H9 (cell line): Measurements from ENCODE around the gene GPR107. TPM values are rescaled to one million over a fixed set of nuclear protein-coding genes. Genes with fewer than 3 reads are reported as not detected.

ENCODE experiments used
- DNase-seq: peaks from one replicate; pipeline ENCODE4 v3.0.0-alpha.2; 2017
- H2AFZ ChIP-seq: one replicate; pipeline ENCODE4 v1.6.1; 2013; ENCODE audit warnings: mild to moderate bottlenecking, low read length, control low read depth, moderate library complexity
- H2AK5ac ChIP-seq: 2 replicates; pipeline ENCODE4 v1.6.1; 2013; ENCODE audit warnings: low read length, control low read depth, mixed read lengths; ENCODE audit not compliant: insufficient read length
- H2BK120ac ChIP-seq: one replicate; pipeline ENCODE4 v1.6.1; 2013; ENCODE audit warnings: low read depth, mild to moderate bottlenecking, low read length, control low read depth, inconsistent platforms; ENCODE audit not compliant: poor library complexity, severe bottlenecking
- H2BK12ac ChIP-seq: 2 replicates; pipeline ENCODE4 v1.6.1; 2013; ENCODE audit warnings: low read length, control low read depth, mixed read lengths, low read depth; ENCODE audit not compliant: insufficient read length
- H2BK15ac ChIP-seq: 2 replicates; pipeline ENCODE4 v1.6.1; 2013; ENCODE audit warnings: low read depth, low read length, control low read depth
- H2BK20ac ChIP-seq: one replicate; pipeline ENCODE4 v1.6.1; 2013; ENCODE audit warnings: low read depth, mild to moderate bottlenecking, low read length, control low read depth, inconsistent platforms; ENCODE audit not compliant: poor library complexity, severe bottlenecking
- H2BK5ac ChIP-seq: 2 replicates; pipeline ENCODE4 v1.6.1; 2013; ENCODE audit warnings: low read length, control low read depth, mixed read lengths; ENCODE audit not compliant: insufficient read length
- H3K14ac ChIP-seq: 2 replicates; pipeline ENCODE4 v1.6.1; 2013; ENCODE audit warnings: low read length, control low read depth; ENCODE audit not compliant: insufficient read depth
- H3K18ac ChIP-seq: 2 replicates; pipeline ENCODE4 v1.6.1; 2013; ENCODE audit warnings: low read depth, mild to moderate bottlenecking, mixed read lengths, low read length, control low read depth; ENCODE audit not compliant: insufficient read length
- H3K23ac ChIP-seq: 2 replicates; pipeline ENCODE4 v1.6.1; 2013; ENCODE audit warnings: low read length, control low read depth, mixed read lengths, low read depth; ENCODE audit not compliant: insufficient read length
- H3K23me2 ChIP-seq: 2 replicates; pipeline ENCODE4 v1.6.1; 2013; ENCODE audit warnings: low read depth, mild to moderate bottlenecking, mixed read lengths, low read length, control low read depth; ENCODE audit not compliant: insufficient read length, poor library complexity, severe bottlenecking
- H3K27ac ChIP-seq: 2 replicates; pipeline ENCODE4 v1.5.1; 2013; ENCODE audit warnings: low read length, control low read depth, mixed read lengths, low read depth; ENCODE audit not compliant: insufficient read length
- H3K27me3 ChIP-seq: 2 replicates; pipeline ENCODE4 v1.6.1; 2013; ENCODE audit warnings: low read length, control low read depth, inconsistent platforms; ENCODE audit not compliant: insufficient read depth
- H3K4ac ChIP-seq: 2 replicates; pipeline ENCODE4 v1.6.1; 2013; ENCODE audit warnings: low read depth, mild to moderate bottlenecking, control low read depth, inconsistent platforms, low read length, moderate library complexity
- H3K4me1 ChIP-seq: 2 replicates; pipeline ENCODE4 v1.6.1; 2013; ENCODE audit warnings: low read length, control low read depth, inconsistent platforms; ENCODE audit not compliant: insufficient read depth
- H3K4me2 ChIP-seq: 2 replicates; pipeline ENCODE4 v1.6.1; 2013; ENCODE audit warnings: low read length, control low read depth, mixed read lengths; ENCODE audit not compliant: insufficient read length, insufficient read depth
- H3K56ac ChIP-seq: 2 replicates; pipeline ENCODE4 v1.6.1; 2013; ENCODE audit warnings: low read depth, mild to moderate bottlenecking, mixed read lengths, low read length, control low read depth; ENCODE audit not compliant: insufficient read length
- H3K79me1 ChIP-seq: 2 replicates; pipeline ENCODE4 v1.6.1; 2013; ENCODE audit warnings: low read depth, mild to moderate bottlenecking, moderate library complexity, low read length, control low read depth, inconsistent platforms; ENCODE audit not compliant: insufficient read depth, poor library complexity, severe bottlenecking
- H3K79me2 ChIP-seq: 2 replicates; pipeline ENCODE4 v1.6.1; 2013; ENCODE audit warnings: low read length, control low read depth, inconsistent platforms; ENCODE audit not compliant: insufficient read depth
- H3K9ac ChIP-seq: 2 replicates; pipeline ENCODE4 v1.6.1; 2013; ENCODE audit warnings: low read length, control low read depth, mixed read lengths; ENCODE audit not compliant: insufficient read length; ENCODE audit errors: extremely low read depth
- H3K9me3 ChIP-seq: one replicate; pipeline ENCODE4 v1.6.1; 2013; ENCODE audit warnings: low read depth, low read length, inconsistent platforms; ENCODE audit not compliant: control insufficient read depth
- H3T11ph ChIP-seq: one replicate; pipeline ENCODE4 v1.6.1; 2013; ENCODE audit warnings: mild to moderate bottlenecking, low read length, control low read depth, inconsistent platforms
- H4K20me1 ChIP-seq: one replicate; pipeline ENCODE4 v1.6.1; 2013; ENCODE audit not compliant: control insufficient read depth, insufficient read length, insufficient read depth
- H4K5ac ChIP-seq: 2 replicates; pipeline ENCODE4 v1.6.1; 2013; ENCODE audit warnings: low read depth, mild to moderate bottlenecking, mixed read lengths, low read length, control low read depth; ENCODE audit not compliant: insufficient read length
- H4K8ac ChIP-seq: replicated peaks from 2 replicates; pipeline ENCODE4 v1.6.1; 2013; ENCODE audit warnings: low read length, control low read depth, mixed read lengths, low read depth; ENCODE audit not compliant: insufficient read length
- H4K91ac ChIP-seq: 2 replicates; pipeline ENCODE4 v1.6.1; 2013; ENCODE audit warnings: low read depth, mild to moderate bottlenecking, moderate library complexity, mixed read lengths, low read length, control low read depth; ENCODE audit not compliant: insufficient read length
- H3K27ac Mint-ChIP-seq, 3 experiments: 2 replicates in 2 of 3; 3 replicates in 1 of 3; pipeline ENCODE4 v1.8.0; 2020 to 2021; ENCODE audit warnings: mixed read lengths in 3 of 3, mild to moderate bottlenecking in 1 of 3, moderate library complexity in 1 of 3
- H3K27me3 Mint-ChIP-seq: 2 replicates; pipeline ENCODE4 v1.8.0; 2021; ENCODE audit warnings: low read depth, mild to moderate bottlenecking, moderate library complexity, mixed read lengths
- H3K36me3 Mint-ChIP-seq, 3 experiments: 2 replicates in 2 of 3; 3 replicates in 1 of 3; pipeline ENCODE4 v1.8.0; 2020 to 2021; ENCODE audit warnings: low read depth in 3 of 3, mixed read lengths in 3 of 3; ENCODE audit not compliant: insufficient read depth in 1 of 3
- H3K4me1 Mint-ChIP-seq, 2 experiments: 2 replicates each; pipeline ENCODE4 v1.8.0; 2020; ENCODE audit warnings: mixed read lengths in 2 of 2
- H3K4me3 Mint-ChIP-seq, 2 experiments: 2 replicates in 1 of 2; 3 replicates in 1 of 2; pipeline ENCODE4 v1.8.0; 2020 to 2021; ENCODE audit warnings: mild to moderate bottlenecking in 2 of 2, mixed read lengths in 2 of 2, moderate library complexity in 1 of 2
- H3K9me3 Mint-ChIP-seq, 2 experiments: 2 replicates in 1 of 2; 3 replicates in 1 of 2; pipeline ENCODE4 v1.8.0; 2020; ENCODE audit warnings: mild to moderate bottlenecking in 2 of 2, mixed read lengths in 2 of 2, moderate library complexity in 1 of 2
- WGBS: extraction: QIAGEN DNeasy Blood & Tissue Kit; methylation state at CpG from one replicate; pipeline ENCODE4 v1.1.7; 2013; ENCODE audit warnings: missing lambda C conversion rate, low lambda C conversion rate, mixed read lengths; ENCODE audit not compliant: insufficient read length; ENCODE audit errors: extremely low coverage; 5-methylcytosine and 5-hydroxymethylcytosine counted together
- total RNA-seq: library from RNA; stranded (reverse); gene quantifications from 2 replicates; pipeline ENCODE4 v1.2.1, GENCODE V29; 2021
- TF ChIP-seq, protein P1 (sequence below): fragments of 200-600 bp; sonication (generic); conservative IDR thresholded peaks from 3 replicates; pipeline ENCODE4 v1.8.0; 2021; ENCODE audit warnings: antibody characterized with exemption, mild to moderate bottlenecking

Gene GPR107
- total RNA-seq, 1 experiment from 2014 or later: 38.0 TPM

- Mint-ChIP-seq H3K4me1 (peaks cover 9 to 17% of the 10 kb centered on the region in 2 experiments; a peak in 3 of 4 replicates), H3K4me3 (peak overlapping the region; percentile 91 to 94), H3K27ac (peak overlapping the region in 2 of 3 experiments; percentile 59 to 73; a peak in 3 of 7 replicates), H3K36me3 (peaks cover 0 to 2% (median under 1%) of the 10 kb centered on the region in 3 experiments; a peak in 1 of 7 replicates), H3K27me3 (no peaks in the 10 kb centered on the region), H3K9me3 (no peaks in the 10 kb centered on the region)
- Histone ChIP-seq H2BK120ac (no peak overlapping the region), H3K18ac (no peak overlapping the region), H2BK15ac (no peak overlapping the region), H3K27me3 (no peaks in the 10 kb centered on the region), H3K4me1 (no peaks in the 10 kb centered on the region; the same call in 1 of the 2 replicates), H3K23ac (no peak overlapping the region), H3K56ac (no peak overlapping the region), H3T11ph (no peak overlapping the region), H4K8ac (no peak overlapping the region), H3K9ac (peak overlapping the region; percentile 24), H2AFZ (no peak overlapping the region), H3K79me1 (no peaks in the 10 kb centered on the region), H3K23me2 (peaks cover 9% of the 10 kb centered on the region), H2BK20ac (no peak overlapping the region), H3K4me2 (peak overlapping the region; percentile 96), H4K20me1 (no peaks in the 10 kb centered on the region), H2AK5ac (no peak overlapping the region), H3K9me3 (no peaks in the 10 kb centered on the region), H2BK5ac (no peak overlapping the region), H2BK12ac (no peak overlapping the region), H3K27ac (no peak overlapping the region), H4K91ac (no peak overlapping the region), H3K14ac (no peak overlapping the region; the same call in 1 of the 2 replicates), H3K79me2 (peaks cover 2% of the 10 kb centered on the region; the same call in 1 of the 2 replicates), H4K5ac (no peak overlapping the region), H3K4ac (no peak overlapping the region)
- TF ChIP-seq, protein P1, sequence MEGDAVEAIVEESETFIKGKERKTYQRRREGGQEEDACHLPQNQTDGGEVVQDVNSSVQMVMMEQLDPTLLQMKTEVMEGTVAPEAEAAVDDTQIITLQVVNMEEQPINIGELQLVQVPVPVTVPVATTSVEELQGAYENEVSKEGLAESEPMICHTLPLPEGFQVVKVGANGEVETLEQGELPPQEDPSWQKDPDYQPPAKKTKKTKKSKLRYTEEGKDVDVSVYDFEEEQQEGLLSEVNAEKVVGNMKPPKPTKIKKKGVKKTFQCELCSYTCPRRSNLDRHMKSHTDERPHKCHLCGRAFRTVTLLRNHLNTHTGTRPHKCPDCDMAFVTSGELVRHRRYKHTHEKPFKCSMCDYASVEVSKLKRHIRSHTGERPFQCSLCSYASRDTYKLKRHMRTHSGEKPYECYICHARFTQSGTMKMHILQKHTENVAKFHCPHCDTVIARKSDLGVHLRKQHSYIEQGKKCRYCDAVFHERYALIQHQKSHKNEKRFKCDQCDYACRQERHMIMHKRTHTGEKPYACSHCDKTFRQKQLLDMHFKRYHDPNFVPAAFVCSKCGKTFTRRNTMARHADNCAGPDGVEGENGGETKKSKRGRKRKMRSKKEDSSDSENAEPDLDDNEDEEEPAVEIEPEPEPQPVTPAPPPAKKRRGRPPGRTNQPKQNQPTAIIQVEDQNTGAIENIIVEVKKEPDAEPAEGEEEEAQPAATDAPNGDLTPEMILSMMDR: no peak
- WGBS: no CpG with 5 or more reads among the region's 9 CpGs
- DNase-seq: no peak
Observed at GRCh38 chr9:130053109-130053503, 600 bp upstream of the GPR107 start.
